ENCODE results near the gene TRABD2B. TPM values are rescaled to one million over a fixed set of nuclear protein-coding genes. Genes with fewer than 3 reads are reported as not detected.
A peak's percentile ranks its signal among the peaks of the same experiment; 100 is the strongest.

The TRABD2B gene
- total RNA-seq, 1 experiment from 2014 or later: 10.3 TPM

DNA sequence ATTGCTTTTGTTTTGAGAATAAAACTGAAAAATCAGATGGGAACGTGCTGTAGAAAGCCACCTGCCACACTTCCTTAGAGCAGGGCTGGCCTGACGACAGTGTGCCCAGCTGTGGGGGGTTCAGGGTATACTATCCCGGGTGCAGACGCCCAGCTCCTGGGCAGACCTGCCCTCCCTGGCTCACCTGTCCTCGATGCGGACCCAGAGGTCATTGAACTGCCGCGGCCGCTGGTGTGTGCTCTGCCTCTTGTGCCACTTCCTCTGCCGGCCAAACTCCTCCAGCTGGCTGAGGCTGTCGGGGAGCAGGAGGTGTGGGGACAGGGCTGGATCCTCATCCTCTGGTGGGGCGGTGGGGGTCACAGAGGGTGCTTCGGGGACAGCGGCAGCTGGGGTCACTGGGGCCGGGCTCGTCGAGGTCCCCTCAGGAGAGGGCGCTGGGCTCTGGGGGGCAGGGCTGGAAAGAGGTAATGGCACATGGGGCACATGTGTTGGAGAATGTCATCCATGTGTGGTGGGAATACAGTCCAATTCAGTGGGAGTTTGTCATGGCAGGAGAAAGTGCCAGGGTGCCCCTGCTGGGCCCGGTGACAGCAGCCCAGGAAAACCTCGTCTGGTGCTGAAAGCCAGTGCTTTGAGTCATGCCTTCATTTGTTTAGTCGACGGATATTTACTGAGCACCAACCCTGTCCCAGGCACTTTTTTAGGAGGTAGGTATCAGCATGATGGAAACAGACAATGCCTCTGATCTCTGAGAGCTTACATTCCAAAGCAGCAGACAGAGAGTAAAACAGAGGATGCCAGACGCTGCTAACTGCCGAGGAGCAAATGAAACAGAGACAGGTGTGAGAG is 222.0 kb downstream of the TRABD2B start:
- H3K4me1 Mint-ChIP-seq: peaks cover 16% of the 10 kb centered on the region
- ChIA-PET CTCF (interaction anchor here (1.0 to 1.5 kb wide), 2 partner anchors 15 to 20 kb away, joined by 4 read pairs; no protein-coding TSS in a partner anchor), POLR2A (no interaction called here)
- no peaks in the 10 kb centered on the region; the same call in 1 of the 2 replicates for H3K27me3 Mint-ChIP-seq (ENCODE audit: low read depth)
- no peak for TF ChIP-seq ELF4 (CRISPR knock-in tag; IDR thresholded peaks at IDR 0.05; ENCODE audit: low read depth)
- TF ChIP-seq ZNF396 (CRISPR knock-in tag; IDR thresholded peaks at IDR 0.05; ENCODE audit: borderline replicate concordance): no peak
- TF ChIP-seq, protein P1, sequence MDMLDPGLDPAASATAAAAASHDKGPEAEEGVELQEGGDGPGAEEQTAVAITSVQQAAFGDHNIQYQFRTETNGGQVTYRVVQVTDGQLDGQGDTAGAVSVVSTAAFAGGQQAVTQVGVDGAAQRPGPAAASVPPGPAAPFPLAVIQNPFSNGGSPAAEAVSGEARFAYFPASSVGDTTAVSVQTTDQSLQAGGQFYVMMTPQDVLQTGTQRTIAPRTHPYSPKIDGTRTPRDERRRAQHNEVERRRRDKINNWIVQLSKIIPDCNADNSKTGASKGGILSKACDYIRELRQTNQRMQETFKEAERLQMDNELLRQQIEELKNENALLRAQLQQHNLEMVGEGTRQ (CRISPR knock-in tag; IDR thresholded peaks at IDR 0.05): no peak
- TF ChIP-seq, protein P2, sequence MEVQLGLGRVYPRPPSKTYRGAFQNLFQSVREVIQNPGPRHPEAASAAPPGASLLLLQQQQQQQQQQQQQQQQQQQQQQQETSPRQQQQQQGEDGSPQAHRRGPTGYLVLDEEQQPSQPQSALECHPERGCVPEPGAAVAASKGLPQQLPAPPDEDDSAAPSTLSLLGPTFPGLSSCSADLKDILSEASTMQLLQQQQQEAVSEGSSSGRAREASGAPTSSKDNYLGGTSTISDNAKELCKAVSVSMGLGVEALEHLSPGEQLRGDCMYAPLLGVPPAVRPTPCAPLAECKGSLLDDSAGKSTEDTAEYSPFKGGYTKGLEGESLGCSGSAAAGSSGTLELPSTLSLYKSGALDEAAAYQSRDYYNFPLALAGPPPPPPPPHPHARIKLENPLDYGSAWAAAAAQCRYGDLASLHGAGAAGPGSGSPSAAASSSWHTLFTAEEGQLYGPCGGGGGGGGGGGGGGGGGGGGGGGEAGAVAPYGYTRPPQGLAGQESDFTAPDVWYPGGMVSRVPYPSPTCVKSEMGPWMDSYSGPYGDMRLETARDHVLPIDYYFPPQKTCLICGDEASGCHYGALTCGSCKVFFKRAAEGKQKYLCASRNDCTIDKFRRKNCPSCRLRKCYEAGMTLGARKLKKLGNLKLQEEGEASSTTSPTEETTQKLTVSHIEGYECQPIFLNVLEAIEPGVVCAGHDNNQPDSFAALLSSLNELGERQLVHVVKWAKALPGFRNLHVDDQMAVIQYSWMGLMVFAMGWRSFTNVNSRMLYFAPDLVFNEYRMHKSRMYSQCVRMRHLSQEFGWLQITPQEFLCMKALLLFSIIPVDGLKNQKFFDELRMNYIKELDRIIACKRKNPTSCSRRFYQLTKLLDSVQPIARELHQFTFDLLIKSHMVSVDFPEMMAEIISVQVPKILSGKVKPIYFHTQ (CRISPR knock-in tag; IDR thresholded peaks at IDR 0.05): no peak
- TF ChIP-seq FOXK1 (CRISPR knock-in tag; IDR thresholded peaks at IDR 0.05): no peak
- no peak for TF ChIP-seq ZNF671 (CRISPR knock-in tag; IDR thresholded peaks at IDR 0.05)
- no peak for TF ChIP-seq SMAD4 (CRISPR knock-in tag; IDR thresholded peaks at IDR 0.05)
- TF ChIP-seq GTF2I (CRISPR knock-in tag; conservative IDR thresholded peaks at IDR 0.05): no peak
- no peak for TF ChIP-seq SP1 (CRISPR knock-in tag; conservative IDR thresholded peaks at IDR 0.05)
- no peak for TF ChIP-seq FOXP1 (CRISPR knock-in tag; IDR thresholded peaks at IDR 0.05; ENCODE audit: borderline replicate concordance)
- H3K4me3 Mint-ChIP-seq: no peak overlapping the region
- DNase-seq (ENCODE audit: low spot score) (no peak), ATAC-seq (no peak)
- peaks cover 5% of the 10 kb centered on the region; the same call in 1 of the 2 replicates for H3K36me3 Mint-ChIP-seq
- H3K27ac Mint-ChIP-seq: peak overlapping the region; percentile 1; the same call in 1 of the 2 replicates
- no peaks in the 10 kb centered on the region for H3K9me3 Mint-ChIP-seq

DNA sequence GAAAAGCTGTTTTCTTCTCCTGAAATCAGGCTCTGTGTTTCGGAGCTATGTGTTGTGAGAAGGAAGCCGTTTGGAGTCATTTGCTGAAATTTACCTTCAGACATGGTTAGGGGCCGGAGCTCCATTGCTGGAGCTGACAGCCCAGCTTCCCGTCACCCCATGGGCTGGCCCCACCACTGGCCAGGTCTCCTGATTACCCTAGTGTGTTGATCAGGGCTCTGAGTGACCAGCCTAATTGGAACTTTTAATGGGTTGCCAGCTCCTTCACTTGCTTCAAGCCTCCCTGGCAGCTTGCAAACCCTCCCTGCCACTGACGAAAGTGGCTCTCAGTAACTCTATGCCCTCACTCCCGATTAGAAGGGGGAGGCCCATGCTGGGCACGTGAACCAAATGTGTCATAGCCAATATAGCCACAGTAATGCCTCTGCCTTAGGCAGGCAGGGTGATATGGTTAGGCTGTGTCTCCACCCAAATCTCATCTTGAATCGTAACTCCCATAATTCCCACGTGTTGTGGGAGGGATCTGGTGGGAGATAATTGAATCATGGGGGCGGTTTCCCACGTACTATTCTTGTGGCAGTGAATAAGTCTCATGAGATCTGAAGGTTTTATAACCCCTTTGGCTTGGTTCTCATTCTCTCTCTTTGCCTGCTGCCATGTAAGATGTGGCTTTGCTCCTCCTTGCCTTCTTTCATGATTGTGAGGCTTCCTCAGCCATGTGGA is 224.1 kb downstream of the TRABD2B start:
- Mint-ChIP-seq H3K36me3 (peaks cover 5% of the 10 kb centered on the region; the same call in 1 of the 2 replicates), H3K9me3 (no peaks in the 10 kb centered on the region), H3K4me3 (no peak overlapping the region), H3K27ac (0 out of 2 replicates have a peak overlapping the region, but pooled peaks have one; percentile 27), H3K27me3 (ENCODE audit: low read depth) (no peaks in the 10 kb centered on the region; the same call in 1 of the 2 replicates), H3K4me1 (peaks cover 16% of the 10 kb centered on the region)
- no peak for ATAC-seq
- TF ChIP-seq NFYB (CRISPR knock-in tag; conservative IDR thresholded peaks at IDR 0.05; ENCODE audit: low read depth) (no peak), ZNF121 (CRISPR knock-in tag; IDR thresholded peaks at IDR 0.05) (no peak), NR2C2 (CRISPR knock-in tag; IDR thresholded peaks at IDR 0.05) (no peak), ZNF396 (CRISPR knock-in tag; IDR thresholded peaks at IDR 0.05; ENCODE audit: borderline replicate concordance) (no peak), NR1H2 (CRISPR knock-in tag; IDR thresholded peaks at IDR 0.05) (no peak), SOX15 (CRISPR knock-in tag; IDR thresholded peaks at IDR 0.05) (no peak), SMAD4 (CRISPR knock-in tag; IDR thresholded peaks at IDR 0.05) (no peak), ZNF138 (CRISPR knock-in tag; conservative IDR thresholded peaks at IDR 0.05) (no peak), FOXP1 (CRISPR knock-in tag; IDR thresholded peaks at IDR 0.05; ENCODE audit: borderline replicate concordance) (no peak), MXD4 (CRISPR knock-in tag; IDR thresholded peaks at IDR 0.05; ENCODE audit: borderline replicate concordance) (no peak)
- TF ChIP-seq, protein P3, sequence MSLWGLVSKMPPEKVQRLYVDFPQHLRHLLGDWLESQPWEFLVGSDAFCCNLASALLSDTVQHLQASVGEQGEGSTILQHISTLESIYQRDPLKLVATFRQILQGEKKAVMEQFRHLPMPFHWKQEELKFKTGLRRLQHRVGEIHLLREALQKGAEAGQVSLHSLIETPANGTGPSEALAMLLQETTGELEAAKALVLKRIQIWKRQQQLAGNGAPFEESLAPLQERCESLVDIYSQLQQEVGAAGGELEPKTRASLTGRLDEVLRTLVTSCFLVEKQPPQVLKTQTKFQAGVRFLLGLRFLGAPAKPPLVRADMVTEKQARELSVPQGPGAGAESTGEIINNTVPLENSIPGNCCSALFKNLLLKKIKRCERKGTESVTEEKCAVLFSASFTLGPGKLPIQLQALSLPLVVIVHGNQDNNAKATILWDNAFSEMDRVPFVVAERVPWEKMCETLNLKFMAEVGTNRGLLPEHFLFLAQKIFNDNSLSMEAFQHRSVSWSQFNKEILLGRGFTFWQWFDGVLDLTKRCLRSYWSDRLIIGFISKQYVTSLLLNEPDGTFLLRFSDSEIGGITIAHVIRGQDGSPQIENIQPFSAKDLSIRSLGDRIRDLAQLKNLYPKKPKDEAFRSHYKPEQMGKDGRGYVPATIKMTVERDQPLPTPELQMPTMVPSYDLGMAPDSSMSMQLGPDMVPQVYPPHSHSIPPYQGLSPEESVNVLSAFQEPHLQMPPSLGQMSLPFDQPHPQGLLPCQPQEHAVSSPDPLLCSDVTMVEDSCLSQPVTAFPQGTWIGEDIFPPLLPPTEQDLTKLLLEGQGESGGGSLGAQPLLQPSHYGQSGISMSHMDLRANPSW (CRISPR knock-in tag; conservative IDR thresholded peaks at IDR 0.05; ENCODE audit: low read depth): no peak
- TF ChIP-seq, protein P4, sequence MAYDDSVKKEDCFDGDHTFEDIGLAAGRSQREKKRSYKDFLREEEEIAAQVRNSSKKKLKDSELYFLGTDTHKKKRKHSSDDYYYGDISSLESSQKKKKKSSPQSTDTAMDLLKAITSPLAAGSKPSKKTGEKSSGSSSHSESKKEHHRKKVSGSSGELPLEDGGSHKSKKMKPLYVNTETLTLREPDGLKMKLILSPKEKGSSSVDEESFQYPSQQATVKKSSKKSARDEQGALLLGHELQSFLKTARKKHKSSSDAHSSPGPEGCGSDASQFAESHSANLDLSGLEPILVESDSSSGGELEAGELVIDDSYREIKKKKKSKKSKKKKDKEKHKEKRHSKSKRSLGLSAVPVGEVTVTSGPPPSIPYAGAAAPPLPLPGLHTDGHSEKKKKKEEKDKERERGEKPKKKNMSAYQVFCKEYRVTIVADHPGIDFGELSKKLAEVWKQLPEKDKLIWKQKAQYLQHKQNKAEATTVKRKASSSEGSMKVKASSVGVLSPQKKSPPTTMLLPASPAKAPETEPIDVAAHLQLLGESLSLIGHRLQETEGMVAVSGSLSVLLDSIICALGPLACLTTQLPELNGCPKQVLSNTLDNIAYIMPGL (CRISPR knock-in tag; IDR thresholded peaks at IDR 0.05): no peak
- TF ChIP-seq, protein P5, sequence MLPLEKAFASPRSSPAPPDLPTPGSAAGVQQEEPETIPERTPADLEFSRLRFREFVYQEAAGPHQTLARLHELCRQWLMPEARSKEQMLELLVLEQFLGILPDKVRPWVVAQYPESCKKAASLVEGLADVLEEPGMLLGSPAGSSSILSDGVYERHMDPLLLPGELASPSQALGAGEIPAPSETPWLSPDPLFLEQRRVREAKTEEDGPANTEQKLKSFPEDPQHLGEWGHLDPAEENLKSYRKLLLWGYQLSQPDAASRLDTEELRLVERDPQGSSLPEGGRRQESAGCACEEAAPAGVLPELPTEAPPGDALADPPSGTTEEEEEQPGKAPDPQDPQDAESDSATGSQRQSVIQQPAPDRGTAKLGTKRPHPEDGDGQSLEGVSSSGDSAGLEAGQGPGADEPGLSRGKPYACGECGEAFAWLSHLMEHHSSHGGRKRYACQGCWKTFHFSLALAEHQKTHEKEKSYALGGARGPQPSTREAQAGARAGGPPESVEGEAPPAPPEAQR (CRISPR knock-in tag; IDR thresholded peaks at IDR 0.05): no peak
- TF ChIP-seq, protein P6, sequence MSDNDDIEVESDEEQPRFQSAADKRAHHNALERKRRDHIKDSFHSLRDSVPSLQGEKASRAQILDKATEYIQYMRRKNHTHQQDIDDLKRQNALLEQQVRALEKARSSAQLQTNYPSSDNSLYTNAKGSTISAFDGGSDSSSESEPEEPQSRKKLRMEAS (CRISPR knock-in tag; IDR thresholded peaks at IDR 0.05): no peak
- TF ChIP-seq, protein P7, sequence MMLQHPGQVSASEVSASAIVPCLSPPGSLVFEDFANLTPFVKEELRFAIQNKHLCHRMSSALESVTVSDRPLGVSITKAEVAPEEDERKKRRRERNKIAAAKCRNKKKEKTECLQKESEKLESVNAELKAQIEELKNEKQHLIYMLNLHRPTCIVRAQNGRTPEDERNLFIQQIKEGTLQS (CRISPR knock-in tag; conservative IDR thresholded peaks at IDR 0.05): no peak
- POLR2A ChIA-PET: no interaction called here
- CTCF ChIA-PET: interaction anchor here (1.2 to 2.3 kb wide), 2 partner anchors 18 to 47 kb away, joined by 5 to 12 read pairs; no protein-coding TSS in a partner anchor
- DNase-seq (ENCODE audit: low spot score): no peak

Data from WTC11 (cell line).